NCI-H1105 (cell line): Measurements from ENCODE around the gene POMGNT2.

Experiments used
- DNase-seq: peaks from one replicate; lab custom pipeline; 2025; lab: John Stamatoyannopoulos, UW

The POMGNT2 gene

GRCh38 chr3:43043793-43044192 is 62.1 kb downstream of the POMGNT2 start:
- no peak for DNase-seq

- DNase-seq = no peak
Observed at GRCh38 chr3:43043071-43043766, 62.7 kb downstream of the POMGNT2 start.

- no peak for DNase-seq
Observed at GRCh38 chr3:43041517-43041916, 64.4 kb downstream of the POMGNT2 start.

- no peak for DNase-seq
Observed at GRCh38 chr3:43038010-43038409, 67.9 kb downstream of the POMGNT2 start.

GRCh38 chr3:43036621-43037423 is 69.1 kb downstream of the POMGNT2 start:
- DNase-seq = no peak

GRCh38 chr3:43035801-43036365 is 70.0 kb downstream of the POMGNT2 start:
- no peak for DNase-seq

- DNase-seq = no peak
Observed at GRCh38 chr3:43034911-43035310, 71.0 kb downstream of the POMGNT2 start.

GRCh38 chr3:43034200-43034599 is 71.7 kb downstream of the POMGNT2 start:
- DNase-seq = no peak

GRCh38 chr3:43032646-43033628 is 72.9 kb downstream of the POMGNT2 start:
- no peak for DNase-seq

GRCh38 chr3:43031889-43032545 is 73.9 kb downstream of the POMGNT2 start:
- DNase-seq = no peak

GRCh38 chr3:43031485-43031884 is 74.4 kb downstream of the POMGNT2 start:
- no peak for DNase-seq

GRCh38 chr3:43030162-43030935 is 75.5 kb downstream of the POMGNT2 start:
- no peak for DNase-seq
